HCT116 (cell line): ENCODE results near the gene MAP3K9. TPM values are rescaled to one million over a fixed set of nuclear protein-coding genes. Genes with fewer than 3 reads are reported as not detected.

Experiments
- ATAC-seq: fragments of 200-7000 bp; cut with Tn5 transposase; 2 replicates; pipeline ENCODE4 v1.9.1; 2020; ENCODE audit warnings: mild to moderate bottlenecking, moderate library complexity
- BruUV-seq: library from RNA; stranded (reverse); fragments of 400-500 nt; replicated peaks from 2 replicates; lab custom pipeline; 2021; lab: Mats Ljungman, UMichigan
- CTCF ChIA-PET: fragments of 300-600 bp; sonication (Branson Sonifier 250); formaldehyde crosslinking; loops from one replicate; lab custom pipeline; 2021; ENCODE audit warnings: antibody characterized with exemption; lab: Charles Lee
- POLR2A ChIA-PET: fragments of 300-600, 350-600 bp; sonication (Branson Sonifier 250); formaldehyde crosslinking; loops from one replicate; lab custom pipeline; 2021; ENCODE audit warnings: antibody characterized with exemption; lab: Charles Lee
- RAD21 ChIA-PET, 2 experiments: fragments of 300-600 bp; sonication (Branson Sonifier 250); formaldehyde crosslinking; loops; one replicate each; lab custom pipeline; 2023; ENCODE audit warnings: low total read pairs in 2 of 2; ENCODE audit not compliant: uncharacterized antibody in 2 of 2, unreplicated experiment in 2 of 2, low non-redundant PET in 1 of 2; lab: Charles Lee
- DNase-seq: peaks from one replicate; pipeline ENCODE4 v3.0.0-alpha.2; 2010; ENCODE audit warnings: low read depth, low spot score
- H2AFZ ChIP-seq: fragments of 200-600 bp; shearing (Covaris generic), sonication (generic); 2 replicates; pipeline ENCODE4 v1.6.1; 2017; ENCODE audit warnings: low read depth, mixed run types, mixed read lengths, antibody characterized with exemption, low read length; ENCODE audit not compliant: poor library complexity, severe bottlenecking
- H3K27ac ChIP-seq: 2 replicates; pipeline ENCODE4 v1.5.1; 2012; ENCODE audit warnings: low read depth, low read length
- H3K27me3 ChIP-seq: fragments of 200-600 bp; sonication (generic); 2 replicates; pipeline ENCODE4 v1.6.1; 2016; ENCODE audit warnings: mixed run types, low read length, mixed read lengths; ENCODE audit not compliant: insufficient read depth
- H3K36me3 ChIP-seq, 2 experiments: fragments of 200-500 bp in 1 of 2; fragments of 200-600 bp in 1 of 2; sonication (Bioruptor generic) in 1 of 2; sonication (generic) in 1 of 2; 2 replicates each; pipeline versions ENCODE4 v1.5.1 to v1.6.1; 2014 to 2016; ENCODE audit warnings: low read length in 2 of 2, inconsistent platforms in 1 of 2, mixed read lengths in 1 of 2, mixed run types in 1 of 2; ENCODE audit not compliant: insufficient read depth in 2 of 2, control insufficient read depth in 1 of 2
- H3K4me1 ChIP-seq, 2 experiments: fragments of 200-600 bp in 1 of 2; sonication (generic) in 1 of 2; 2 replicates each; pipeline versions ENCODE4 v1.5.1 to v1.6.1; 2012 to 2017; ENCODE audit warnings: low read length in 2 of 2, inconsistent platforms in 1 of 2, mild to moderate bottlenecking in 1 of 2, mixed read lengths in 1 of 2, mixed run types in 1 of 2, moderate library complexity in 1 of 2; ENCODE audit not compliant: insufficient read depth in 2 of 2, control insufficient read depth in 1 of 2
- H3K4me2 ChIP-seq: fragments of 200-600 bp; sonication (generic); 2 replicates; pipeline ENCODE4 v1.6.1; 2017; ENCODE audit warnings: mixed run types, low read length, mixed read lengths
- H3K4me3 ChIP-seq, 2 experiments: fragments of 200-600 bp in 1 of 2; sonication (generic) in 1 of 2; replicated peaks in 1 of 2; 2 replicates each; pipeline ENCODE4 v1.5.1; 2011 to 2016; ENCODE audit warnings: low read length in 2 of 2, control low read depth in 1 of 2, low read depth in 1 of 2, mild to moderate bottlenecking in 1 of 2, mixed read lengths in 1 of 2, mixed run types in 1 of 2
- H3K79me2 ChIP-seq: fragments of 200-600 bp; sonication (generic); 2 replicates; pipeline ENCODE4 v1.6.1; 2017; ENCODE audit warnings: mild to moderate bottlenecking, mixed run types, low read length, moderate library complexity, mixed read lengths; ENCODE audit not compliant: insufficient read depth
- H3K9ac ChIP-seq: fragments of 200-600 bp; sonication (generic); 2 replicates; pipeline ENCODE4 v1.6.1; 2016; ENCODE audit warnings: low read length, mixed read lengths
- H3K9me2 ChIP-seq: fragments of 200-600 bp; sonication (generic), shearing (Covaris generic); 2 replicates; pipeline ENCODE4 v1.6.1; 2017; ENCODE audit warnings: mixed run types, mild to moderate bottlenecking, moderate library complexity; ENCODE audit not compliant: insufficient read depth
- H3K9me3 ChIP-seq, 2 experiments: fragments of 200-500 bp in 1 of 2; fragments of 200-600 bp in 1 of 2; sonication (Bioruptor generic) in 1 of 2; sonication (generic) in 1 of 2; 2 replicates each; pipeline ENCODE4 v1.6.1; 2014 to 2017; ENCODE audit warnings: low read length in 2 of 2, mixed read lengths in 2 of 2, inconsistent platforms in 1 of 2, low read depth in 1 of 2, mild to moderate bottlenecking in 1 of 2, mixed run types in 1 of 2, moderate library complexity in 1 of 2; ENCODE audit not compliant: control insufficient read depth in 1 of 2, insufficient read depth in 1 of 2
- H4K20me1 ChIP-seq: fragments of 200-600 bp; sonication (generic), shearing (Covaris generic); 2 replicates; pipeline ENCODE4 v1.6.1; 2017; ENCODE audit warnings: mixed run types, mild to moderate bottlenecking, moderate library complexity; ENCODE audit not compliant: insufficient read depth
- ATF3 ChIP-seq: IDR thresholded peaks from 2 replicates; pipeline ENCODE4 v1.6.1; 2012
- ELF1 ChIP-seq: IDR thresholded peaks from 2 replicates; pipeline ENCODE4 v1.6.1; 2012; ENCODE audit warnings: low read depth, borderline replicate concordance
- REST ChIP-seq: IDR thresholded peaks from 2 replicates; pipeline ENCODE4 v1.6.1; 2012; ENCODE audit warnings: low read depth
- TCF7L2 ChIP-seq: IDR thresholded peaks from 2 replicates; pipeline ENCODE4 v1.7.0; 2011; ENCODE audit warnings: borderline replicate concordance, inconsistent platforms; ENCODE audit not compliant: insufficient read depth, insufficient read length; ENCODE audit errors: extremely low read depth
- intact Hi-C: fragments of 100-400 bp; cut with micrococcal nuclease; formaldehyde crosslinking; loops from 2 replicates; pipeline ENCODE4 v1.10.0; 2022
- total RNA-seq: library from RNA; stranded (reverse); gene quantifications from one replicate; pipeline ENCODE4 v1.2.1, GENCODE V29; 2021; ENCODE audit not compliant: unreplicated experiment

The MAP3K9 gene
- total RNA-seq, 1 experiment from 2014 or later = 11.7 TPM

GRCh38 chr14:70857496-70857890 is 48.2 kb upstream of the MAP3K9 start (continued):
- TF ChIP-seq ELF1 (no peak), REST (no peak), ATF3 (no peak), TCF7L2 (no peak)

- Histone ChIP-seq H4K20me1 (no peaks in the 10 kb centered on the region), H3K9ac (no peak overlapping the region), H3K27ac (no peak overlapping the region), H3K36me3 (no peaks in the 10 kb centered on the region), H3K9me3 (no peaks in the 10 kb centered on the region), H3K4me1 (0 out of 4 replicates have a peak, but pooled peaks cover 0 to 4% of the 10 kb centered on the region in 2 experiments), H3K79me2 (no peaks in the 10 kb centered on the region), H3K27me3 (no peaks in the 10 kb centered on the region), H3K4me3 (no peak overlapping the region), H2AFZ (no peak overlapping the region), H3K9me2 (no peaks in the 10 kb centered on the region), H3K4me2 (no peak overlapping the region)
- CTCF ChIA-PET = no interaction called here
- BruUV-seq = no TSS peak
- RAD21 ChIA-PET = no interaction called here
- TF ChIP-seq ELF1 = no peak
- no peak for TF ChIP-seq REST
- POLR2A ChIA-PET = no interaction called here
- ATAC-seq (no peak; the same call in 1 of the 2 replicates), DNase-seq (no peak)
- intact Hi-C loops = no loop called here
These were observed 47.7 kb upstream of the MAP3K9 start for GRCh38 chr14:70856851-70857495.
